GM23248 (cell line): ENCODE data around the gene VPS8. TPM values are rescaled to one million over a fixed set of nuclear protein-coding genes. Genes with fewer than 3 reads are reported as not detected.

Experiments
- DNase-seq: peaks from one replicate; pipeline ENCODE4 v3.0.0-alpha.2; 2015
- H2AFZ ChIP-seq: fragments of 200-600 bp; sonication (generic); 2 replicates; pipeline ENCODE4 v1.6.1; 2016; ENCODE audit warnings: antibody characterized with exemption
- H3F3A ChIP-seq: fragments of 200-600 bp; sonication (generic); 2 replicates; pipeline ENCODE4 v1.6.1; 2016; ENCODE audit warnings: mild to moderate bottlenecking, antibody characterized with exemption, mixed run types; ENCODE audit not compliant: insufficient read depth
- H3K27ac ChIP-seq: fragments of 200-600 bp; sonication (generic); 2 replicates; pipeline ENCODE4 v1.5.1; 2016; ENCODE audit warnings: mild to moderate bottlenecking
- H3K27me3 ChIP-seq: fragments of 200-600 bp; sonication (generic); replicated peaks from 2 replicates; pipeline ENCODE4 v1.6.1; 2016; ENCODE audit warnings: mild to moderate bottlenecking; ENCODE audit not compliant: insufficient read depth
- H3K36me3 ChIP-seq: fragments of 200-600 bp; sonication (generic); 2 replicates; pipeline ENCODE4 v1.6.1; 2016; ENCODE audit warnings: low read depth, mild to moderate bottlenecking
- H3K4me1 ChIP-seq: fragments of 200-600 bp; sonication (generic); 2 replicates; pipeline ENCODE4 v1.6.1; 2016; ENCODE audit warnings: mild to moderate bottlenecking; ENCODE audit not compliant: insufficient read depth
- H3K4me2 ChIP-seq: fragments of 200-600 bp; sonication (generic); one replicate; pipeline ENCODE4 v1.6.1; 2016; ENCODE audit warnings: mild to moderate bottlenecking; ENCODE audit not compliant: unreplicated experiment
- H3K4me3 ChIP-seq: fragments of 200-600 bp; sonication (generic); 2 replicates; pipeline ENCODE4 v1.5.1; 2016; ENCODE audit warnings: mild to moderate bottlenecking
- H3K79me2 ChIP-seq: fragments of 200-600 bp; sonication (generic); 2 replicates; pipeline ENCODE4 v1.6.1; 2016; ENCODE audit warnings: mild to moderate bottlenecking; ENCODE audit not compliant: insufficient read depth
- H3K9ac ChIP-seq: fragments of 200-600 bp; sonication (generic); 2 replicates; pipeline ENCODE4 v1.6.1; 2016; ENCODE audit warnings: mild to moderate bottlenecking
- H3K9me2 ChIP-seq: fragments of 200-600 bp; sonication (generic); 2 replicates; pipeline ENCODE4 v1.6.1; 2016; ENCODE audit warnings: mixed run types, mild to moderate bottlenecking, moderate library complexity; ENCODE audit not compliant: insufficient read depth
- H3K9me3 ChIP-seq: fragments of 200-600 bp; sonication (generic); one replicate; pipeline ENCODE4 v1.6.1; 2017; ENCODE audit warnings: low read depth
- H4K20me1 ChIP-seq: fragments of 200-600 bp; sonication (generic); 2 replicates; pipeline ENCODE4 v1.6.0; 2016; ENCODE audit not compliant: insufficient read depth
- EZH2 ChIP-seq: fragments of 200-600 bp; sonication (generic); IDR thresholded peaks from 2 replicates; pipeline ENCODE4 v1.6.1; 2018; ENCODE audit warnings: antibody characterized with exemption, mild to moderate bottlenecking; ENCODE audit not compliant: insufficient read depth, poor library complexity, severe bottlenecking
- EZH2phosphoT487 ChIP-seq: fragments of 200-600 bp; sonication (generic); IDR thresholded peaks from 2 replicates; pipeline ENCODE4 v1.6.1; 2018; ENCODE audit warnings: antibody characterized with exemption, moderate library complexity, mild to moderate bottlenecking, low read depth; ENCODE audit not compliant: insufficient read depth
- WGBS, 2 experiments: methylation state at CpG; one replicate each; pipeline ENCODE4 v1.1.6; 2015 to 2017; ENCODE audit warnings: low lambda C conversion rate in 2 of 2, low coverage in 1 of 2; ENCODE audit errors: missing lambda C conversion rate in 2 of 2; 5-methylcytosine and 5-hydroxymethylcytosine counted together
- in situ Hi-C: fragments of 300-500 bp; cut with MboI; formaldehyde crosslinking; loops from 2 replicates; pipeline ENCODE4 v1.15.0; 2020
- polyA plus RNA-seq: library from polyadenylated mRNA; unstranded; fragments of >200 nt; fragmentation: Nextera tagmentation; extraction: Ambion mirVana; gene quantifications from 2 replicates; pipeline ENCODE4 v1.2.1, GENCODE V29; 2016
- total RNA-seq: library from RNA; depleted of rRNA; stranded (reverse); fragments of >200 nt; shearing (Covaris generic); gene quantifications from 2 replicates; pipeline ENCODE4 v1.2.3, GENCODE V29; 2014

VPS8 gene
- total and polyA plus RNA-seq, 2 experiments from 2014 or later: 17.8 to 45.5 TPM

DNA sequence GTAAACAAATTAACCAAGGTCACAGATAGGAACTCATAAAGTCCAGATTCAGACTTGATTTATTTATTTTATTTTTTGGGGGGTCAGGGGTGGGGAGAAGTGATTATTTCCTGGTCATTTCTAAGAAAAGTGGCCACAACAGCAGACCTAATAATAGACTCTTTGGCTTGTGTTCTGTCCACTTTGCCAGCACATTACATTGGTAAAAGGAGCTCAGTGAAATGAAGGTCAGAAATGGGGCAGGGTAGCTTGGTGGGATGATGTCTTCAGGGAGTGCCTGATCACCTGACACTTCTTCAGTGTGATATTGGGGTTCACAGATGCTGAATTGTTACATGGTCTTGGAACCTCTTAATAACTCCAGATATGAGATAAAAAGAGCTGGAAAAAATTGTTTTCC lies 10.1 kb downstream of the VPS8 start:
- Histone ChIP-seq H3K4me3 (no peak overlapping the region), H3K36me3 (0 out of 2 replicates have a peak, but pooled peaks cover 5% of the 10 kb centered on the region), H3K27ac (no peak overlapping the region), H3K9ac (no peak overlapping the region), H3K27me3 (no peaks in the 10 kb centered on the region), H3K4me2 (no peak overlapping the region), H2AFZ (no peak overlapping the region), H4K20me1 (no peaks in the 10 kb centered on the region), H3K9me3 (no peaks in the 10 kb centered on the region), H3K4me1 (no peaks in the 10 kb centered on the region), H3K79me2 (no peaks in the 10 kb centered on the region), H3F3A (no peaks in the 10 kb centered on the region), H3K9me2 (no peaks in the 10 kb centered on the region)
- TF ChIP-seq EZH2phosphoT487 (no peak), EZH2 (no peak)
- in situ Hi-C loops: no loop called here
- DNase-seq: no peak

GRCh38 chr3:184822654-184823053 lies 10.7 kb downstream of the VPS8 start:
- H3K4me3 ChIP-seq: no peak overlapping the region
- TF ChIP-seq EZH2: no peak
- TF ChIP-seq EZH2phosphoT487: no peak
- no peaks in the 10 kb centered on the region for H3K9me2 ChIP-seq
- no peak overlapping the region for H2AFZ ChIP-seq
- no peaks in the 10 kb centered on the region for H3K4me1 ChIP-seq
- peak; percentile 16 for DNase-seq
- H3K27me3 ChIP-seq: no peaks in the 10 kb centered on the region
- H4K20me1 ChIP-seq: no peaks in the 10 kb centered on the region
- H3K36me3 ChIP-seq: 0 out of 2 replicates have a peak, but pooled peaks cover 5% of the 10 kb centered on the region
- in situ Hi-C loops: no loop called here
- WGBS, 2 experiments: 17 to 22% methylated on average over 1 of the region's 1 CpG
- H3K4me2 ChIP-seq: no peak overlapping the region
- no peak overlapping the region for H3K27ac ChIP-seq
- no peaks in the 10 kb centered on the region for H3K9me3 ChIP-seq
- no peaks in the 10 kb centered on the region for H3K79me2 ChIP-seq
- H3F3A ChIP-seq: no peaks in the 10 kb centered on the region
- no peak overlapping the region for H3K9ac ChIP-seq

- no peak for DNase-seq
- Histone ChIP-seq H3K27me3 (no peaks in the 10 kb centered on the region), H3K9me3 (no peaks in the 10 kb centered on the region), H4K20me1 (no peaks in the 10 kb centered on the region), H3K4me1 (no peaks in the 10 kb centered on the region), H3K4me3 (no peak overlapping the region), H3K36me3 (0 out of 2 replicates have a peak, but pooled peaks cover 5% of the 10 kb centered on the region), H3K79me2 (no peaks in the 10 kb centered on the region), H2AFZ (no peak overlapping the region), H3K9me2 (no peaks in the 10 kb centered on the region), H3K27ac (no peak overlapping the region), H3K9ac (no peak overlapping the region), H3F3A (no peaks in the 10 kb centered on the region), H3K4me2 (no peak overlapping the region)
- no peak for TF ChIP-seq EZH2
- TF ChIP-seq EZH2phosphoT487: no peak
- 84 to 91% methylated on average over 4 of the region's 4 CpGs for WGBS, 2 experiments
- in situ Hi-C loops: no loop called here
These were observed 12.0 kb downstream of the VPS8 start for GRCh38 chr3:184823990-184824389.

GRCh38 chr3:184825121-184825820 lies 13.3 kb downstream of the VPS8 start:
- H3F3A ChIP-seq: no peaks in the 10 kb centered on the region
- no peak overlapping the region for H3K9ac ChIP-seq
- no peak overlapping the region for H3K27ac ChIP-seq
- H3K27me3 ChIP-seq: no peaks in the 10 kb centered on the region
- no peaks in the 10 kb centered on the region for H3K4me1 ChIP-seq
- 93 to 97% methylated on average over 6 of the region's 6 CpGs for WGBS, 2 experiments
- DNase-seq: no peak
- H3K4me3 ChIP-seq: no peak overlapping the region
- H2AFZ ChIP-seq: no peak overlapping the region
- in situ Hi-C loops: no loop called here
- H3K4me2 ChIP-seq: no peak overlapping the region
- no peak for TF ChIP-seq EZH2
- no peak for TF ChIP-seq EZH2phosphoT487
- H3K79me2 ChIP-seq: no peaks in the 10 kb centered on the region
- H3K36me3 ChIP-seq: peaks cover 10% of the 10 kb centered on the region; the same call in 1 of the 2 replicates
- no peaks in the 10 kb centered on the region for H3K9me2 ChIP-seq
- H4K20me1 ChIP-seq: no peaks in the 10 kb centered on the region
- no peaks in the 10 kb centered on the region for H3K9me3 ChIP-seq
